ENCODE data around the gene PTPRM. TPM values are rescaled to one million over a fixed set of nuclear protein-coding genes. Genes with fewer than 3 reads are reported as not detected.

PTPRM gene
- total and polyA plus RNA-seq, 2 of the 4 experiments (the other 2 are of a cell fraction), result 28.3 to 51.2 TPM

DNA sequence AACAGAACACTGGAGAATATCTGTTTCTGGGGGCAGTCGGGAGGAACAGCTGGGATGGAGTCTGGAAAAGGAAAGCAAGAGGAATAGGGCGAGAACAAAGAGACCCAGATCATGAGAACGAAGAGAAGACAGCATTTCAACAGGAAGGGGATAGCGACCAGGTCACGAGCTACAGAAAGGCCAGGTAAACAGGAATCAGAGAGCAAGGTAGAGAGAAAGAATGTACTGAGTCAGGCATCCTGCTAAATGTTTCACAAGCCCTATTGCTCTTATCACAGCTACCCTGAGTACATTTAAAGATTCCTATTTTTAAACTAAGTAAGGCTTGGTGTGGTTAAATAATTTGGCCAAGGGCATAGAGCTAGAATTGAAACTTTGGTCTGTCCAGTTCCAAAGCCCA, 787.2 kb downstream of the PTPRM start:
- H3K4me1 ChIP-seq (ENCODE audit: control insufficient read depth, insufficient read depth, low read length), result no peaks in the 10 kb centered on the region
- H2AK9ac ChIP-seq (replicated peaks; ENCODE audit: low read depth, low read length, poor library complexity), result no peak overlapping the region
- no peak overlapping the region for H2BK15ac ChIP-seq (ENCODE audit: low read depth, low read length)
- H3K9me3 ChIP-seq (ENCODE audit: control insufficient read depth, insufficient read depth, low read length), result no peaks in the 10 kb centered on the region
- BruUV-seq (replicated peaks), result no TSS peak
- no peak overlapping the region for H3K23ac ChIP-seq (ENCODE audit: low read depth, low read length)
- WGBS, 2 experiments (ENCODE audit: extremely low coverage in 2 of 2, insufficient read length in 1 of 2), result 86% methylated on average over 1 of the region's 5 CpGs; no CpG with 5 or more reads in 1 of the 2 experiments
- POLR2A ChIA-PET (ENCODE audit: unreplicated experiment), result no interaction called here
- no peak overlapping the region for H3K14ac ChIP-seq (replicated peaks; ENCODE audit: low read depth, low read length)
- no peak overlapping the region for H2BK5ac ChIP-seq (ENCODE audit: low read depth, low read length, poor library complexity, severe bottlenecking)
- H3K4me3 ChIP-seq (ENCODE audit: insufficient read depth, low read depth, low read length), result no peak overlapping the region
- H4K91ac ChIP-seq (ENCODE audit: insufficient read depth, low read depth, low read length), result no peak overlapping the region
- H3K18ac ChIP-seq (ENCODE audit: low read depth, low read length), result no peak overlapping the region
- H3K36me3 ChIP-seq (ENCODE audit: control insufficient read depth, insufficient read depth, low read length), result no peaks in the 10 kb centered on the region
- DNase-seq (no peak), ATAC-seq (ENCODE audit: low read depth) (no peak)
- dilution Hi-C loops (cut with HindIII; ENCODE audit: low sequenced_read_pairs, unreplicated experiment), result no loop called here
- no peak overlapping the region for H4K8ac ChIP-seq (ENCODE audit: low read depth in 2 of 2, low read length in 2 of 2)
- H2AFZ ChIP-seq (replicated peaks; ENCODE audit: low read length, poor library complexity), result no peak overlapping the region
- TF ChIP-seq MAZ (IDR thresholded peaks at IDR 0.05; ENCODE audit: borderline replicate concordance, low read depth, low read length) (no peak), RFX5 (IDR thresholded peaks at IDR 0.05; ENCODE audit: low read depth, low read length) (no peak), SMC3 (IDR thresholded peaks at IDR 0.05; ENCODE audit: low read depth, low read length) (no peak), MAFK (IDR thresholded peaks at IDR 0.05; ENCODE audit: low read depth, low read length) (no peak), POLR2A (IDR thresholded peaks at IDR 0.05; ENCODE audit: low read depth, low read length) (no peak), CHD1 (IDR thresholded peaks at IDR 0.05; ENCODE audit: low read depth, low read length) (no peak)
- intact Hi-C loops (cut with micrococcal nuclease), result no loop called here
- H3K4ac ChIP-seq (ENCODE audit: low read depth, low read length), result no peak overlapping the region
- no peaks in the 10 kb centered on the region for H3K27me3 ChIP-seq (ENCODE audit: control insufficient read depth, insufficient read depth, low read length)
- H2BK120ac ChIP-seq (ENCODE audit: low read depth, low read length), result no peak overlapping the region
- CTCF ChIA-PET, result no interaction called here
- no peaks in the 10 kb centered on the region for H4K20me1 ChIP-seq (ENCODE audit: insufficient read depth, low read length)
- H3K9ac ChIP-seq (ENCODE audit: low read depth, low read length), result no peak overlapping the region
- H2BK20ac ChIP-seq (ENCODE audit: low read depth, low read length), result no peak overlapping the region
- no peak overlapping the region for H4K5ac ChIP-seq (ENCODE audit: low read depth, low read length)
- no peak overlapping the region for H3K4me2 ChIP-seq (ENCODE audit: low read depth, low read length)
- no peak overlapping the region for H3K27ac ChIP-seq (ENCODE audit: insufficient read depth, low read length)
- no peaks in the 10 kb centered on the region for H3K79me1 ChIP-seq (ENCODE audit: low read depth in 1 of 2, low read length in 2 of 2)
- in situ Hi-C loops (cut with MboI; ENCODE audit: low sequenced_read_pairs), result no loop called here
- no peaks in the 10 kb centered on the region for H3K9me1 ChIP-seq (ENCODE audit: insufficient read depth, low read length)
- H2AK5ac ChIP-seq (ENCODE audit: low read depth, low read length), result no peak overlapping the region
- H3K56ac ChIP-seq (ENCODE audit: extremely low read depth, insufficient read depth, low read length), result no peak overlapping the region
